ENCODE measurements around the gene C16orf95.

C16orf95 gene

GRCh38 chr16:87319011-87319410 lies 1.8 kb upstream of the C16orf95 start:
- TF ChIP-seq REST (IDR thresholded peaks at IDR 0.05; ENCODE audit: low read depth): no peak
- TF ChIP-seq CEBPB (IDR thresholded peaks at IDR 0.05): no peak
- no peak for TF ChIP-seq MAX (IDR thresholded peaks at IDR 0.05)
- no peak for TF ChIP-seq TAF1 (IDR thresholded peaks at IDR 0.05; ENCODE audit: low read depth)
- TF ChIP-seq NFIC (IDR thresholded peaks at IDR 0.05): no peak
- TF ChIP-seq TEAD4 (IDR thresholded peaks at IDR 0.05): no peak
- TF ChIP-seq EGR1 (IDR thresholded peaks at IDR 0.05): no peak
- no peak for TF ChIP-seq EP300 (IDR thresholded peaks at IDR 0.05; ENCODE audit: borderline replicate concordance)
- TF ChIP-seq USF1 (IDR thresholded peaks at IDR 0.05): no peak
- no peak for TF ChIP-seq FOXM1 (IDR thresholded peaks at IDR 0.05; ENCODE audit: borderline replicate concordance, low read depth)

- TF ChIP-seq EGR1 (IDR thresholded peaks at IDR 0.05) (no peak), CREB1 (IDR thresholded peaks at IDR 0.05; ENCODE audit: low read depth) (no peak), EP300 (IDR thresholded peaks at IDR 0.05; ENCODE audit: borderline replicate concordance) (no peak), TCF12 (IDR thresholded peaks at IDR 0.05; ENCODE audit: low read depth) (no peak), RAD21 (IDR thresholded peaks at IDR 0.05; ENCODE audit: low read depth) (no peak), FOXM1 (IDR thresholded peaks at IDR 0.05; ENCODE audit: borderline replicate concordance, low read depth) (no peak), MAX (IDR thresholded peaks at IDR 0.05) (no peak; the same call in 1 of the 2 replicates), NFIC (IDR thresholded peaks at IDR 0.05) (no peak), ZBTB7A (IDR thresholded peaks at IDR 0.05; ENCODE audit: low read depth) (no peak), TAF1 (IDR thresholded peaks at IDR 0.05; ENCODE audit: low read depth) (no peak), TEAD4 (IDR thresholded peaks at IDR 0.05) (no peak), USF1 (IDR thresholded peaks at IDR 0.05) (no peak), CEBPB (IDR thresholded peaks at IDR 0.05) (no peak), REST (IDR thresholded peaks at IDR 0.05; ENCODE audit: low read depth) (no peak), YY1 (IDR thresholded peaks at IDR 0.05; ENCODE audit: low read depth) (no peak)
Observed at GRCh38 chr16:87317750-87318644, 805 bp upstream of the C16orf95 start.

- TF ChIP-seq TCF12 (IDR thresholded peaks at IDR 0.05; ENCODE audit: low read depth): no peak
- no peak for TF ChIP-seq TEAD4 (IDR thresholded peaks at IDR 0.05)
Observed at GRCh38 chr16:87316450-87316922, 706 bp downstream of the C16orf95 start.

- TF ChIP-seq RAD21 (IDR thresholded peaks at IDR 0.05; ENCODE audit: low read depth) (no peak), FOXM1 (IDR thresholded peaks at IDR 0.05; ENCODE audit: borderline replicate concordance, low read depth) (no peak), TAF1 (IDR thresholded peaks at IDR 0.05; ENCODE audit: low read depth) (no peak), YY1 (IDR thresholded peaks at IDR 0.05; ENCODE audit: low read depth) (no peak), USF1 (IDR thresholded peaks at IDR 0.05) (no peak), EGR1 (IDR thresholded peaks at IDR 0.05) (no peak), TEAD4 (IDR thresholded peaks at IDR 0.05) (no peak), CEBPB (IDR thresholded peaks at IDR 0.05) (no peak), MAX (IDR thresholded peaks at IDR 0.05) (no peak), REST (IDR thresholded peaks at IDR 0.05; ENCODE audit: low read depth) (no peak), TCF12 (IDR thresholded peaks at IDR 0.05; ENCODE audit: low read depth) (no peak), EP300 (IDR thresholded peaks at IDR 0.05; ENCODE audit: borderline replicate concordance) (no peak), ZBTB7A (IDR thresholded peaks at IDR 0.05; ENCODE audit: low read depth) (no peak), NFIC (IDR thresholded peaks at IDR 0.05) (no peak), CREB1 (IDR thresholded peaks at IDR 0.05; ENCODE audit: low read depth) (no peak)
Observed at GRCh38 chr16:87314990-87315420, 2.2 kb downstream of the C16orf95 start.

All from Ishikawa (cell line).